Right lobe of liver (tissue), 6 donors: ENCODE results near the gene SEBOX. TPM values are rescaled to one million over a fixed set of nuclear protein-coding genes. Genes with fewer than 3 reads are reported as not detected.

Experiments
- ATAC-seq, 4 donors: fragments of 200-7000 bp; cut with Tn5 transposase; one replicate each; pipeline ENCODE4 v1.9.1; 2020; ENCODE audit warnings: mild to moderate bottlenecking in 4 of 4, moderate library complexity in 4 of 4
- DNase-seq, 3 donors: peaks; one replicate each; pipeline ENCODE4 v3.0.0-alpha.2; 2020
- H3K27ac ChIP-seq, 3 donors: fragments of 200-600 bp; one replicate each; pipeline ENCODE4 v1.8.0; 2022
- H3K27me3 ChIP-seq, 2 donors: fragments of 200-600 bp; one replicate each; pipeline ENCODE4 v1.8.0; 2022
- H3K36me3 ChIP-seq, 4 donors: fragments of 200-600 bp; sonication (generic) in 1 of 4; one replicate each; pipeline versions ENCODE4 v1.5.1 to v1.8.0; 2017 to 2022; ENCODE audit warnings: control low read depth in 1 of 4
- H3K4me1 ChIP-seq, 4 donors: fragments of 200-600 bp; sonication (generic) in 1 of 4; one replicate each; pipeline versions ENCODE4 v1.5.1 to v1.8.0; 2017 to 2022; ENCODE audit warnings: control low read depth in 1 of 4
- H3K4me3 ChIP-seq, 3 donors: fragments of 200-600 bp; one replicate each; pipeline ENCODE4 v1.8.0; 2022
- H3K9me3 ChIP-seq, 4 donors: fragments of 200-600 bp; sonication (generic) in 1 of 4; one replicate each; pipeline versions ENCODE4 v1.5.1 to v1.8.0; 2017 to 2022; ENCODE audit warnings: control low read depth in 1 of 4
- POLR2A ChIP-seq: fragments of 450-650 bp; IDR thresholded peaks from one replicate; pipeline ENCODE4 v1.6.1; 2017; ENCODE audit warnings: antibody characterized with exemption, mild to moderate bottlenecking
- WGBS: methylation state at CpG from one replicate; pipeline ENCODE4 v1.1.6; 2018; ENCODE audit warnings: low coverage, low lambda C conversion rate; ENCODE audit not compliant: insufficient coverage; ENCODE audit errors: missing lambda C conversion rate; 5-methylcytosine and 5-hydroxymethylcytosine counted together
- intact Hi-C, 2 donors: fragments of 100-400 bp; cut with DNase I; formaldehyde crosslinking; loops; one replicate each; pipeline versions ENCODE4 v1.11.2 to v1.14.1; 2022
- total RNA-seq, 6 experiments: library from RNA; depleted of rRNA in 2 of 6; stranded (reverse); fragments of >200 nt in 2 of 6; fragmentation: NEBNext Ultra II Directional in 3 of 6; extraction: Animal tissue kit (Norgen Biotek cat#: 25700) in 3 of 6; gene quantifications; one replicate each; pipeline versions ENCODE4 v1.1.0 to v1.2.4, GENCODE V29; 2016 to 2023
- TF ChIP-seq, protein P1 (sequence below), 4 donors: fragments of 200-600 bp in 3 of 4; fragments of 450-650 bp in 1 of 4; IDR thresholded peaks; one replicate each; pipeline versions ENCODE4 v1.5.1 to v1.8.0; 2016 to 2022; ENCODE audit warnings: antibody characterized with exemption in 4 of 4, mild to moderate bottlenecking in 2 of 4
- donor health status: DM: no; HTN: yes; CAD: no.
- donor health status: DM: no; HTN: no; CAD: no.
- donor health status: DM: no; HTN: no; CAD: no.
- donor health status: DM: no; HTN: yes; CAD: no.
- donor health status: DM: no; HTN: yes; CAD: no.

The SEBOX gene
- total RNA-seq, 6 experiments from 2014 or later, result not detected

DNA sequence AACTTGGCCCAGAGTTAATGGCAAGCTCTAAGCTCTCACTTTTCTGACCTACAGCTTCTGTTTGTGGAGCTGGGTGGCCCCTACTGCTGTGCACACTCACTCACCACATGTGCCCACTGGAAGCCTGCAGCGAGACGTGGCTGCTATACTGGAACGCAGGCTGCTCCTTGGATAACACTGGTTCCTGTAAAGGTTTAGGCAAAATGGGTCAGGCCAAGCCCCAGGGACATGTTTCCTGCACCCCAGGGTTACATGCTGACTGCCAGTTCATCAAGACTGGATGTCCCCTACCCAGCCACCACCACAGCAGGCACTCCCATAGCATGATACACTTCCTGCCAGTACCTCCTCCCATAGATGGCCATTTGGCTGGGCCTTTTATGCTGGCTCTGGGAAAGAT lies 16.0 kb downstream of the SEBOX start:
- ATAC-seq (no peak), DNase-seq (no peak)
- no peaks in the 10 kb centered on the region for H3K9me3 ChIP-seq
- TF ChIP-seq POLR2A, result no peak
- TF ChIP-seq, protein P1, sequence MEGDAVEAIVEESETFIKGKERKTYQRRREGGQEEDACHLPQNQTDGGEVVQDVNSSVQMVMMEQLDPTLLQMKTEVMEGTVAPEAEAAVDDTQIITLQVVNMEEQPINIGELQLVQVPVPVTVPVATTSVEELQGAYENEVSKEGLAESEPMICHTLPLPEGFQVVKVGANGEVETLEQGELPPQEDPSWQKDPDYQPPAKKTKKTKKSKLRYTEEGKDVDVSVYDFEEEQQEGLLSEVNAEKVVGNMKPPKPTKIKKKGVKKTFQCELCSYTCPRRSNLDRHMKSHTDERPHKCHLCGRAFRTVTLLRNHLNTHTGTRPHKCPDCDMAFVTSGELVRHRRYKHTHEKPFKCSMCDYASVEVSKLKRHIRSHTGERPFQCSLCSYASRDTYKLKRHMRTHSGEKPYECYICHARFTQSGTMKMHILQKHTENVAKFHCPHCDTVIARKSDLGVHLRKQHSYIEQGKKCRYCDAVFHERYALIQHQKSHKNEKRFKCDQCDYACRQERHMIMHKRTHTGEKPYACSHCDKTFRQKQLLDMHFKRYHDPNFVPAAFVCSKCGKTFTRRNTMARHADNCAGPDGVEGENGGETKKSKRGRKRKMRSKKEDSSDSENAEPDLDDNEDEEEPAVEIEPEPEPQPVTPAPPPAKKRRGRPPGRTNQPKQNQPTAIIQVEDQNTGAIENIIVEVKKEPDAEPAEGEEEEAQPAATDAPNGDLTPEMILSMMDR (IDR thresholded peaks at IDR 0.05), result no peak
- H3K27me3 ChIP-seq, result no peaks in the 10 kb centered on the region
- no peak overlapping the region for H3K4me3 ChIP-seq
- 80% methylated on average over 1 of the region's 3 CpGs for WGBS
- intact Hi-C loops, result loop anchor here in 1 of 2 donors (10.0 kb wide), 1 partner anchor 114 kb away; no protein-coding TSS in a partner anchor
- H3K36me3 ChIP-seq, result peaks cover 8 to 75% (median 41%) of the 10 kb centered on the region in 4 donors
- H3K4me1 ChIP-seq, result peaks cover 3 to 52% (median 29%) of the 10 kb centered on the region in 4 donors
- H3K27ac ChIP-seq, result no peak overlapping the region

DNA sequence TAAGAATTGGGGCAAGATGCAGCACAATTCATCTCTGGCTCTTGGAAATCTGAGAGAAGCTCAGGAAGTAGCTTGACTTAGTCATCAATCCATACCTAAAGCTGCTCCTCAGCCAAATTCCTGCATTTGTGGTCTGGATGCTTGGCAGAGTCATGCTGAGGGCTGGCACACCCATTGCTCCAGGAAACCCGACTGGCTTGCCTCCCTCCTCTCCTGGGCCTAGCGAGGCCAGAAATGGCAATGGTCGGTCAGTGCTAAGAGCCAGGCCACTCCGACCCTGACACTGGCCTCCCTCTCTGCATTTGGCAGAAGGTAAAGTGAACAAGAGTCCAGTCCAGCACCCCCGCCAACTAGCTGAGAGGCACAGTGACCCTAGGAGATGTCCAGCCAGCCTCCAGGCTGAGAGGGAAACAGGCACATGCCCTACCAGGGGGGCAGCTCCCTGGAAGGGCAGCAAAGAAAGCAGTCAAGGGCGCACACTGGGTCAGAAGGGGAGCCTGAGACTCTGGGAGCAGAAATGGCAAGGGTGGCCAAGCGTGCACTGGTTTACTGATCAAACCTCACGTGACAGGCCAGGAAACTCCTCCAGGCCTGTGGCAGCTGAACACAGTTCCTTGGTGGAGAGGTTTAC lies 17.6 kb downstream of the SEBOX start:
- peak in 2 of 3 donors; percentile 85 to 88 for DNase-seq
- peak overlapping the region; percentile 72 to 89 (median 86) for H3K27ac ChIP-seq
- 21% methylated on average over 5 of the region's 8 CpGs for WGBS
- peaks cover 8 to 74% (median 42%) of the 10 kb centered on the region in 4 donors for H3K36me3 ChIP-seq
- no peaks in the 10 kb centered on the region for H3K27me3 ChIP-seq
- H3K4me1 ChIP-seq, result peaks cover 3 to 62% (median 34%) of the 10 kb centered on the region in 4 donors
- TF ChIP-seq, protein P1 (IDR thresholded peaks at IDR 0.05), result no peak
- no peak for TF ChIP-seq POLR2A
- no peak overlapping the region for H3K4me3 ChIP-seq
- intact Hi-C loops, result loop anchor here in 1 of 2 donors (10.0 kb wide), 1 partner anchor 113 kb away; no protein-coding TSS in a partner anchor
- H3K9me3 ChIP-seq, result no peaks in the 10 kb centered on the region
- ATAC-seq, result peak; percentile 23 to 54 (median 51)

DNA sequence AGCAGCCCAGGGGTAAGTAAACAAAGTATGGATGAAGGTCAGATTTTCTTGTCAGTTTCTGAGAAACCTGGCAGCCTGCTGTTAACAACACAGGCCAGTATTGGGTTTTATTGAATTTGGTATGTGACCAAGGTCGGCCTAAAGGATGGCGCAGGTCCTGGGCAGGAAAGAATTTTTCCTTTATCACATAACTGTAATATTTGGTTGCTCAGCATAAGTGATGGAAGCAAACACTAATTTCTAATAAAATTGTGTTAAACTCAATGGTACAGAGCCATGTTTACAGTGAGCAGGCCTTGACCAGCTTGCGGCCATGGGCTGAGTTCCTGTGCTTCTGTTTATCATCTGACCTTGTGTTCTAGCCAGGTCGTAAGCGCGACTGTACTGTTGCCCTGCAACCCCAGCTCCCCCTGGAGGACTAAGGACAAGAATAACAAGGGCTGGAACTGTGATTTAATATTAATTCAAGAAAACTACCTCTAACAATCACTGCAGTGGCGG lies 18.2 kb downstream of the SEBOX start:
- intact Hi-C loops, result loop anchor here in 1 of 2 donors (10.0 kb wide), 1 partner anchor 112 kb away; no protein-coding TSS in a partner anchor
- Histone ChIP-seq H3K4me3 (peak overlapping the region in 2 of 3 donors; percentile 22 to 34), H3K4me1 (peaks cover 3 to 62% (median 34%) of the 10 kb centered on the region in 4 donors), H3K36me3 (peaks cover 8 to 74% (median 40%) of the 10 kb centered on the region in 4 donors), H3K27ac (peak overlapping the region; percentile 72 to 89 (median 86)), H3K9me3 (no peaks in the 10 kb centered on the region), H3K27me3 (no peaks in the 10 kb centered on the region)
- TF ChIP-seq, protein P1 (IDR thresholded peaks at IDR 0.05), result peak; percentile 46 to 65 (median 61)
- no peak for TF ChIP-seq POLR2A
- WGBS, result 13% methylated on average over 7 of the region's 7 CpGs
- peak; percentile 66 to 83 (median 77) for DNase-seq
- ATAC-seq, result peak; percentile 63 to 83 (median 70)

DNA sequence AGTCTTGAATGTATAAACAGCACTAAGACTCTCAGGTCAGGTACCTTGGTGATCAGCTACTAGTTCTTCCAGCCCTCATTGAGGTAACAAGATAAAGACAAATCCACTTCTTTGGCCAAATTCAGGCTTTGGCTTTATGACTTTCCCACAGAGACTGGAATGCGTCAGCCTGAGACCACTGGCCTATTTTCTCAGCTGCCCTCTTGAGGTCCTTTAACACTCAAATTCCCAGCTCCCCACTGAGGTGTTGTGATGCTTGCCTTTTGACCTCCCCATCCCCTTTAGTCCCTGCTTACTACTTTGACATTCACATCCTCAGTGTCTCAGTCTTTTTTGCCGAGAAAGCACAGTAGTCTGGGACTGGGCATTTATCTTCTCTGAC lies 18.8 kb downstream of the SEBOX start:
- 27% methylated on average over 2 of the region's 2 CpGs for WGBS
- TF ChIP-seq POLR2A, result no peak
- TF ChIP-seq, protein P1 (IDR thresholded peaks at IDR 0.05), result no peak

More for the DNA sequence above, 18.8 kb downstream of the SEBOX start:
- peak overlapping the region; percentile 72 to 89 (median 86) for H3K27ac ChIP-seq
- H3K36me3 ChIP-seq, result peaks cover 8 to 74% (median 44%) of the 10 kb centered on the region in 4 donors
- H3K9me3 ChIP-seq, result no peaks in the 10 kb centered on the region
- H3K27me3 ChIP-seq, result no peaks in the 10 kb centered on the region
- intact Hi-C loops, result loop anchor here in 1 of 2 donors (10.0 kb wide), 1 partner anchor 111 kb away; no protein-coding TSS in a partner anchor
- DNase-seq (no peak), ATAC-seq (peak in 1 of 4 donors; percentile 1)
- H3K4me3 ChIP-seq, result peak overlapping the region in 2 of 3 donors; percentile 22 to 34
- H3K4me1 ChIP-seq, result peaks cover 3 to 62% (median 34%) of the 10 kb centered on the region in 4 donors
